Mononuclear cell (primary cell): ENCODE data around the gene DDIT3. TPM values are rescaled to one million over a fixed set of nuclear protein-coding genes. Genes with fewer than 3 reads are reported as not detected.

Experiments used
- H3K27me3 ChIP-seq: 2 replicates; pipeline ENCODE4 v1.6.0; 2011; ENCODE audit warnings: low read length, control low read depth; ENCODE audit not compliant: insufficient read depth
- H3K4me1 ChIP-seq: 2 replicates; pipeline ENCODE4 v1.5.1; 2011; ENCODE audit warnings: mild to moderate bottlenecking, low read length, control low read depth; ENCODE audit not compliant: insufficient read depth
- H3K4me3 ChIP-seq: 2 replicates; pipeline ENCODE4 v1.5.1; 2011; ENCODE audit warnings: mild to moderate bottlenecking, low read length, moderate library complexity
- H3K9me3 ChIP-seq: 2 replicates; pipeline ENCODE4 v1.5.1; 2011; ENCODE audit warnings: low read depth, mild to moderate bottlenecking, control low read depth, low read length
- total RNA-seq: library from RNA; depleted of rRNA; stranded (reverse); fragments of >200 nt; gene quantifications from one replicate; pipeline ENCODE4 v1.2.3, GENCODE V29; 2012

DDIT3 gene
- total RNA-seq, 1 donor = 130 TPM

GRCh38 chr12:57550641-57551549, 30.6 kb upstream of the DDIT3 start:
- no peaks in the 10 kb centered on the region for H3K9me3 ChIP-seq
- H3K4me1 ChIP-seq = peaks cover 8% of the 10 kb centered on the region
- H3K4me3 ChIP-seq = no peak overlapping the region
- H3K27me3 ChIP-seq = peaks cover 27% of the 10 kb centered on the region

DNA sequence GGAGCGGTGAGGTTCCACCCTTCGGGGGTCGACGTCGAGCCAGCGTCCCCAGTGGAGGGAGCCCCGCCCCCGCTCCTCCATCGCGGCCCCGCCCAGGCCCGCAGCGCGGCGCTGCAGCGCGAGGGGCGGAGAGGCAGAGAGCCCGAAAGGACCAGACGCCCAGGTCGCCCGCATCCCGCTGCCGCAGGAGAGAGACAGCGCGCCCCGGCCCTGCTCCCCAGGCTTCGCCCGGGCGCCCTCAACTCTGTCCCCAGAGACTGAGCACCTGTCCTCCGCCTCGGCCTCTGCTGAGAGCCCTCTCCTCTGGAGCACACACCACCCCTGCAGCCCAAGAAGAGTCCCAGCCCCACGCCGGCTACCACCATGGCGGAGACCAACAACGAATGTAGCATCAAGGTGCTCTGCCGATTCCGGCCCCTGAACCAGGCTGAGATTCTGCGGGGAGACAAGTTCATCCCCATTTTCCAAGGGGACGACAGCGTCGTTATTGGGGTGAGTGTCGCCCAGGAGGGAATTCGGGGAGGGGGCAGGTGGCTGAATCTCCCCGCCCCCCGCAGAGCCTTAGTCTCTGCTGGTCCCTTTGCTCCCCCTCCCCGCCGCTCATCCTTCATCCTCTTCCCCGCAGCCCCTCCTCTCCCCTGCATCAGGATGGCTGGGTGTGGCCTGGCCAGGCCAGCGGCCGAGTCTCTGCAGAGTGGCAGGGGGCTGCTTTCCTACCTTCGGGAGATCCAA, 29.8 kb upstream of the DDIT3 start, which contains the start of gene KIF5A:
KIF5A (plus strand) TSS at position 136 of the 732 bp plus-strand sequence; CDS start at position 364, 228 bp downstream.
- peaks cover 27% of the 10 kb centered on the region for H3K27me3 ChIP-seq
- H3K4me1 ChIP-seq = peaks cover 16% of the 10 kb centered on the region
- no peaks in the 10 kb centered on the region for H3K9me3 ChIP-seq
- H3K4me3 ChIP-seq = peak within 1 kb of the TSS; percentile 21

DNA sequence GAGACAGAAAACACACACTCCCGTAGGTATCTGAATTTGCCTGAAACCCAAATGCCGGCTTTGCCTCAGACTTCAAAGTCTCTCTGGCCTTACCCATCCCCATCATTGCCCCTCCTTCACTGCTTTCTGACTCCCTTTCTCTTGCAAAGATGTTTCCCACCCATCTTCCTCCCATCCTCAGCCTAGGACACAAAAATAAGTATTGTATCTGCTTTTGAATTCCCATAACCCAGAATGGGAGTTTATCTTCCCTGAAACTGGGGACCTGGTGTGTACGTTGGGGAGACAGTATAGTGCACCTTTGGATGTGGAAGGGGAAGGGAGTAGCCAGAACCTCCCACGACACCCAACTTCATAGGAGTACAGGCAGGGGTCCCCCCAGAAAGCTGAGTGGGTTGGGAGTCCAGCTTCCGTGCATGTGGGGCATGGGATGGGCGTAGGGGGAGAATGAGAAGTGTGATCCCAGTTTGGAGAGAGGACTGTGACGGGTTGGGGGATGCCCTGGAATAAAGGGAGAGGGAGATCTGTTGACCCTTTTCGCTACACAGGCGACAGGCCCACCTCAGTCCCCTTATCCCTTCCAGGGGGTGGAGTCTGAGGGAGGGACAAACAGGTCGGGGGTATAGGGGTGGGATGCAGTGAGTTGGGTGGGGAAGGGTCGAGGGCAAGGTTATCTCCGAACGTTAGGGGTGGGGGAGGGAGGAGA, 29.0 kb upstream of the DDIT3 start:
- Histone ChIP-seq H3K27me3 (peaks cover 27% of the 10 kb centered on the region), H3K4me1 (peaks cover 21% of the 10 kb centered on the region), H3K4me3 (no peak overlapping the region), H3K9me3 (no peaks in the 10 kb centered on the region)

- H3K4me1 ChIP-seq = peaks cover 21% of the 10 kb centered on the region
- no peaks in the 10 kb centered on the region for H3K9me3 ChIP-seq
Observed at GRCh38 chr12:57548488-57548887, 28.2 kb upstream of the DDIT3 start.

DNA sequence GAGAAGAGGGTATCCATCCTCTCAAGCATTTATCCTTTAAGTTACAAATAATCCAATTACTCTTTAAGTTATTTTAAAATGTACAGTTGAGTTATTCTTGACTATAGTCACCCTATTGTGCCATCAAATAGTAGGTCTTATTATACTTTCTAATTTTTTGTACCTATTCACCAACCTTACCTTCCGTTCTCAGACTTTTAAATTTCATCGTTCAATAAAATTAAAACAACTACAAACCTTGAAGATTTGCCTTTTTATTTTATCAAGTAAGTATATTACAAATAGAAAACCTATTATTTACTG, 27.6 kb upstream of the DDIT3 start:
- Histone ChIP-seq H3K27me3 (peaks cover 27% of the 10 kb centered on the region), H3K4me3 (no peak overlapping the region), H3K4me1 (peaks cover 21% of the 10 kb centered on the region), H3K9me3 (no peaks in the 10 kb centered on the region)

More at GRCh38 chr12:57548488-57548887, 28.2 kb upstream of the DDIT3 start:
- Histone ChIP-seq H3K4me3 (no peak overlapping the region), H3K27me3 (peaks cover 27% of the 10 kb centered on the region)

DNA sequence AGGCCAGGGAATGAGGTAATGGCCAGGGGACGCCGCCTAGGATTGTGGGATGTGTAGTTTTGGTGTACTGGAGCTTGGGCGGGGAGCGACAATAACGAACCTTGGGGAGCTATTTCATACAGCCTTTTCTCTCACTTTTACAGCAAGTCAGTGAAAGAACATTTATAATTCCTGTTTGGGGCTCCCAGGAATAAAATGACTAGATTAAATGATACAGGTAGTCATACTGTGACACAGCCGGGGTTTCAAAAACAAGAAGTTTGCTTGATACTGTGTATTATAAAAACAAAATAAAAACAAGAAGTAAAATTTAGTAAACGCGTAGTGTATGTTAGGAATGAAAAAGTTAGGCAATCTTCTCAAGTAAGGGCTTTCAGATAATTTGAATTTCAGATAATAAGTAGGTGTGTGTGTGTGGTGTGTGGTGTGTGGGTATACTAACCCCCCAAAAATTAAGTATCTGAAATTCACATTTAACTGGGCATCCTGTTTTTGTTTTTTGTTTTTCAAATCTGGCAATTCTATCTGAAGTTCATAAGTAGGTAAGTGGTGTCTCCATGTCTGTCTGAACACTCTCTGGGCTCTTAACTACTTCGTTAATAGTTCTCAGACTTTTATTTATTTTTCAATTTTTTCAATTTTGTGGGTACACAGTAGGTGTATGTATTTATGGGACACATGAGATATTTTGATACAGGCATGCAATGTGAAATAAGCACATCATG, 27.1 kb upstream of the DDIT3 start:
- Histone ChIP-seq H3K27me3 (peaks cover 22% of the 10 kb centered on the region), H3K4me1 (peaks cover 21% of the 10 kb centered on the region), H3K9me3 (no peaks in the 10 kb centered on the region), H3K4me3 (peak overlapping the region; percentile 79)

GRCh38 chr12:57546438-57547287, 26.3 kb upstream of the DDIT3 start, which contains the start of gene DCTN2:
Gene DCTN2, minus strand, starts transcription at chr12:57547192. Its CDS starts 129 bp downstream, at chr12:57547063.
- peaks cover 22% of the 10 kb centered on the region for H3K27me3 ChIP-seq
- no peaks in the 10 kb centered on the region for H3K9me3 ChIP-seq
- peaks cover 21% of the 10 kb centered on the region for H3K4me1 ChIP-seq
- peak within 1 kb of the TSS; percentile 79 for H3K4me3 ChIP-seq

- Histone ChIP-seq H3K4me1 (peaks cover 21% of the 10 kb centered on the region), H3K27me3 (peaks cover 22% of the 10 kb centered on the region), H3K9me3 (no peaks in the 10 kb centered on the region), H3K4me3 (peak overlapping the region; percentile 79)
Observed at GRCh38 chr12:57545809-57546437, 25.6 kb upstream of the DDIT3 start.

DNA sequence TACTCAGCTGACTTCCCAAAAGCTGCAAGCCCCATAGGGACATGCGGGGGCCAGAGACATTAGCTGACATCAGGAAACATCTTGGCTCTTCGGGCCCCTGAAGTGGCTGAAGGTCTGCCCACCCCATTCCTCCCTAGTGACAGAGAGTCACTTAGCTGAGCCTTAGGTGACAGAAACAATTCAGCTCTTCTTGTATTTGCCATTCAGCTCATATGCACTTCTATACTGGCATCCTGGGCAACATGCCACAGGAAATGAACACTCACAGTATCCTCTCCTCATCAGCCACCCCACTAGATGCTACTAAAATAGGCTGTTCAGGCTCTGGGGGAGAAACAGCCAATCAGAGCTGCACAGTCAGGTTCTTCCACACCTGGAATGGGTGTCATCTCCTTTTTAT, 23.3 kb upstream of the DDIT3 start:
- Histone ChIP-seq H3K4me1 (peaks cover 21% of the 10 kb centered on the region), H3K27me3 (peaks cover 4% of the 10 kb centered on the region), H3K4me3 (no peak overlapping the region), H3K9me3 (no peaks in the 10 kb centered on the region)

DNA sequence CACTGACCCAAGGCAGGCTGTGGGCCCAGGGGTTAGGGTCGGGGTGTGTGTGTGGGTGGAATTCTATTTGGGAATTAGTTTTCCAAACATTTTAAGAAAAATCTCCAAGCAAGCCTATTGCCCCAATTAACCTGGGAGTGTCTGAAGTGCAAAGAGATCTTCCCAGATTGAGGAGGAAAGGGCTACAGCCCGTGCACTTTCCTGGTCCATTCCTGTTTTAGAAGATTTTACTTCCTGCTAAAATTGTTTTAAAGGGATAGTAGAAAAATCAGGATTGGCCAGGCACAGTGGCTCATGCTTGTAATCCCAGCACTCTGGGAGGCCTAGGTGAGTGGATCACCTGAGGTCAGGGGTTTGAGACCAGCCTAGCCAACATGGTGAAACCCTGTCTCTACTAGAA, 21.4 kb upstream of the DDIT3 start:
- Histone ChIP-seq H3K9me3 (no peaks in the 10 kb centered on the region), H3K4me1 (peaks cover 21% of the 10 kb centered on the region), H3K27me3 (no peaks in the 10 kb centered on the region), H3K4me3 (no peak overlapping the region)

DNA sequence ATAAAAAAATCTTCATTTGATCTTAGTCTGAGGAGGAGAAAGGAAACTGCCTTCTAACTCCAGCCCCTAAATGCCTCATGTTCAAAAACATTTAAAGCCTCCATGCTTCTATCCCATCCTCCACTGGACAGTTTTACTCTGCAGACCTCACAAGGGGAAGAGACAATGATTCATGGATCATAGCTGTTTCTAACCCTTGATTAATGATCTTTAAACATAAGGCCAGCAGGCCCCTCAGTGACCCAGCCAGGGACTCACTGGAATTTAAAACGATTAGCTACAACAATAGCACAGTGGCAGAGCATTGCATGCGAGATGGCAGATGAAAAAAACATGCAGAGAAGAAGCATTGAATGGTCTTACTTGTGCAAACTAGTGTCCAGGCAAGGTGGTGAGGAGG, 20.7 kb upstream of the DDIT3 start:
- Histone ChIP-seq H3K27me3 (no peaks in the 10 kb centered on the region), H3K9me3 (no peaks in the 10 kb centered on the region), H3K4me3 (no peak overlapping the region), H3K4me1 (peaks cover 15% of the 10 kb centered on the region)

GRCh38 chr12:57539134-57539768, 18.9 kb upstream of the DDIT3 start:
- no peak overlapping the region for H3K4me3 ChIP-seq
- no peaks in the 10 kb centered on the region for H3K27me3 ChIP-seq
- H3K4me1 ChIP-seq = no peaks in the 10 kb centered on the region
- H3K9me3 ChIP-seq = no peaks in the 10 kb centered on the region

DNA sequence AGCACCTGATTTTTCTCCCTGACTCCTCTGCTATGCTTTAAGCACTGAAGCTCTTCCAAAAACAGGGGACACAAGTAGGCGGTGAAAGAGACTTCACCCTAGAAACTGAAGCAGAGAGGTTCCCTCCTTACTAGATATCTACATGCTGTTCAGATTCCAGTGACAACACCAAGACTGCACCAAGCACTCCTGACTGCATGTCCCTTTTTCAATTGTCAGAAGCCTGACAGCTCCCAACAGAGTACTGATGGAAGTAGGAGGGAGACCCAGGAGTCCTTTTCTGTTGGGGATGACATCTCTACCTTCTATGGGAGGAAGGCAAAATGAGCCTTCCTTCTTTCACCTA, 16.3 kb upstream of the DDIT3 start:
- no peak overlapping the region for H3K4me3 ChIP-seq
- no peaks in the 10 kb centered on the region for H3K27me3 ChIP-seq
- no peaks in the 10 kb centered on the region for H3K9me3 ChIP-seq
- no peaks in the 10 kb centered on the region for H3K4me1 ChIP-seq
